Myometrial cell (primary cell): ENCODE data around the gene CACNG6. TPM values are rescaled to one million over a fixed set of nuclear protein-coding genes. Genes with fewer than 3 reads are reported as not detected.

Source experiments
- total RNA-seq: library from RNA; depleted of rRNA; stranded (reverse); fragments of >200 nt; gene quantifications from 2 replicates; pipeline ENCODE4 v1.2.3, GENCODE V29; 2015

Gene CACNG6
- 0.18 and 1.2 TPM in 2 replicates for total RNA-seq

DNA sequence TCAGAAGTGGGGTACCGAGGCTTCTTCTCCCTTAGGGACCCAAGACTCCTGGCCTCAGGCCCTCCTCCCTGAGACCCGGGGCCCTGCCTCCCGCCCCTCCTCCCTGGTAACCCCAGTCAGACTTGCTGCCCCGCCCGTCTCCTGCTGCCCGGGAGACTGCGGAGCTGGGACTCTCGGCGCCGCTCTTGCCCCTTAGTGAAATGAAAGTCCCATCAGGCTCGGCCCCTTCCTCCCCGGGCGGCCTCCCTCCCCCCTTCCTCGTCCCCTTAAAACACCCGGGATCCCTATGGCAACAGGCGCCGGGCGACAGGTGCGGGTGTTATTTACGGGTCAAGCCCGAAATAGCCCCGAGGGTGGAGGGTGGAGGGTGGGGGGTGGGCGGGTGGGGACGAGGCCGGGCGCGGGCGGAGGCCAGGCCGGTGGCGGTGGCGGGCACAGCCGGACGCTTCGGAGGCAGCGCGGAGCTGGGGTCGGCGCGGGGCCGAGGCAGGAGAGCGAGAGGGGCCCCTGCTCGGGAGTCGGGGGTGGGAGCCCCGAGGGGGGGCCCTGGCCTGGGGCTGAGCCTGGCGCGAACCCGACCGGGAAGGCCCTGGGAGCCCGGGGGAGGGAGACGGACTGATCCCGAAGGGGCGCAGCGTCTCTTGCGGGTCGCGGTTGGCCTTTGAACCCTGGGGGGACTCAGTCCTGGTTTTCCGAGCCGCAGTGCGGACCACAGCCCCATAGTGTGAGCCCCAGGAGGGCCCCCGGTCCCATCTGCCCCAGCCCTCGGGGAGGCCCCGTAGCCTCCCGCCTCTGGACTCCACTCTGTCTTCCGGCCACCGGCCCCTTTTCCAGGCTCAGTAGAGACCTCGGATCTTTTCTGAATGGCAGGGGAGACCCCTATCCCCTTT lies at the start of gene CACNG6:
CACNG6 (plus strand) TSS at position 414 of the 890 bp plus-strand sequence. CDS start 1,241 bp downstream, outside the sequence.

DNA sequence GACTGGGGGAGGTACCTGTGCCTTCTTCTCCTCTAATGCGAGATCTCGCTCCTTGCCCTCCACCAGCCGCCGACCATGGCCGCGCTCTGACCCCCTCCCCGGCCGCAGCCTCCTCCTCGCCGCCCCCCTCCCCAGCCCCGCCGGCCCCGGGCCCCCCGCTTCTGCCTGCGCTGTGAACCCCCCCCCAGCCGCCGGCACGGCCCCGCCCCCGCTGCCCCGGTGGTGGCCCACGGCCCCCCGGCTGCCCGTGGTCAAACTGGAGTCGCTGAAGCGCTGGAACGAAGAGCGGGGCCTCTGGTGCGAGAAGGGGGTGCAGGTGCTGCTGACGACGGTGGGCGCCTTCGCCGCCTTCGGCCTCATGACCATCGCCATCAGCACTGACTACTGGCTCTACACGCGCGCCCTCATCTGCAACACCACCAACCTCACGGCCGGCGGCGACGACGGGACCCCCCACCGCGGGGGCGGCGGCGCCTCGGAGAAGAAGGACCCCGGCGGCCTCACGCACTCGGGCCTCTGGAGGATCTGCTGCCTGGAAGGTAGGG lies 28.5 kb upstream of the CACNG6 start, which contains the start of gene CACNG8:
CACNG8 (plus strand) TSS at position 51 of the 545 bp plus-strand sequence.

Other genes starting within 250 kb of the CACNG6 start
- gene NLRP12, start 167.3 kb upstream of the CACNG6 start, total RNA-seq: not detected in 2 replicates
- gene MYADM, start 123.8 kb upstream of the CACNG6 start, total RNA-seq: 67.2 and 68.3 TPM in 2 replicates
- gene PRKCG, start 109.4 kb upstream of the CACNG6 start, total RNA-seq: not detected in 2 replicates
- under 0.01 TPM in 1 of 2 replicates, not detected in the other for gene CACNG7, start 82.4 kb upstream of the CACNG6 start, total RNA-seq
- gene CACNG8, start 28.7 kb upstream of the CACNG6 start, total RNA-seq: under 0.01 TPM in 2 replicates
- not detected in 2 replicates for gene VSTM1, start 72.3 kb downstream of the CACNG6 start, total RNA-seq
- gene TARM1, start 89.7 kb downstream of the CACNG6 start, total RNA-seq: not detected in 2 replicates
- under 0.01 TPM in 1 of 2 replicates, not detected in the other for gene OSCAR, start 109.2 kb downstream of the CACNG6 start, total RNA-seq
- 10.3 and 42.7 TPM in 2 replicates for gene NDUFA3, start 111.2 kb downstream of the CACNG6 start, total RNA-seq
- 22.0 and 31.4 TPM in 2 replicates for gene TFPT, start 124.0 kb downstream of the CACNG6 start, total RNA-seq
- gene PRPF31, start 124.1 kb downstream of the CACNG6 start, total RNA-seq: 79.4 and 89.7 TPM in 2 replicates
- gene CNOT3, start 146.1 kb downstream of the CACNG6 start, total RNA-seq: 10.3 and 26.2 TPM in 2 replicates
- 3.7 and 4.0 TPM in 2 replicates for gene LENG1, start 168.1 kb downstream of the CACNG6 start, total RNA-seq
- gene TMC4, start 181.5 kb downstream of the CACNG6 start, total RNA-seq: not detected in 2 replicates
- gene MBOAT7, start 197.9 kb downstream of the CACNG6 start, total RNA-seq: 257 and 295 TPM in 2 replicates
- 126 and 135 TPM in 2 replicates for gene TSEN34, start 199.7 kb downstream of the CACNG6 start, total RNA-seq
- 2,808 and 2,848 TPM in 2 replicates for gene RPS9, start 209.2 kb downstream of the CACNG6 start, total RNA-seq
- gene LILRB3, start 231.4 kb downstream of the CACNG6 start, total RNA-seq: not detected in 2 replicates